T-helper 22 cell (primary cell): ENCODE data around the gene HPS4.

Source experiments
- DNase-seq: peaks from one replicate; pipeline ENCODE4 v3.0.0-alpha.2; 2020; ENCODE audit warnings: low read depth

HPS4 gene

DNA sequence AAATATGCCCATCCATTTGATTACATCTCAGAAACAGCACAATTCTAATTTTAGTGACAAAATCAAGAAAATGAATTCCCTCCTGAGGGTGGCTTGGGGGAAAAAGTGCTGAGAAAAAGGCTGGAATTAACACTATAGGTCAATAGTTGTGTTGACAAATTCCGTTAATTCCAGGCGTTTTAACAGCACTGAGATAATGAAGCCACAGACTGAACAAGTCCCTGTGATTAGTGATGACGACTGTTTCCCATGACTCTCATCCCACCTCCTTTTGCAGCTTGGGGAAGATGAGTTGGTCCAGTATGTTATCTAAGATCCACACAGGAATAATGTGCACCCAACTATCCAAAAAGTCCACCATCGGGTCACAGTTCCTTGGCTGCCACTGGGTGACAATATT is 12.9 kb upstream of the HPS4 start:
- no peak for DNase-seq

DNA sequence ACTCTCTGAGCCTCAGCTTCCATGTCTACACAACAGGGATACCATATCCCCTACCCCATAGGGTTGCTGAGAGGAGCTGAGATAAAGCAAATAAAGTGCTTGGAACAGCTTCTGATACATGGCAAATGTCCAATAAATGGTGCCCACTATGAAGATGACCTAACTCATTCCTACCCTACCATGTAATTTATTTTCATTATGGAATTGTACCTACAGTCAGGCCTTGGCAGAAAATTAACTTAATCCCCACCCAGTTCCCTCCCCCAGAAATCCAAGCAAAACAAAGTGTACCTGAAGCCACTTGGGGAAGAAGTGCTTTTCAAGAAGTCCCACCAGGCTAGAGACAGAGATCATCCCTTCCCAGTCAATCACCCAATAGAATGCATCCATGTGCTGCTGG is 10.9 kb upstream of the HPS4 start:
- no peak for DNase-seq

DNA sequence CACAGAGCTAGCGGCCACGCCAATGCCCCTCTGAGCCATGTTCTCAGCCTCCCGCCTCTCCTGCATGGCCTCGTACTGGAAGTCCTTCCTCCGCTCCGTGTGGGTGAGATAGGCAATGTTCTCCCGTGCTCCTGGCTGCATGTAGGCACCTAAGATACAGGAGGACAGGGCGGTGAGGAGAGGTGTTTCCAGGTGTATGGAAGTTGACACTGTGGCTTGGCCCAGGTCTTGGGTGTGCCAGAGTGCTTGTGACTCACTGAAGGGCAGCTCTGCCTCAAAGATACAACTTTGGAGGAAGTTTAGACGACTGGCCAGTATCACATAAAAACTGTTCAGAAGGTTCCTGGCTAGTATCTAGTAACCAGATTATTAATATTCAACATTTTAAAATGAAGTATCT is 8.6 kb upstream of the HPS4 start:
- DNase-seq: no peak

DNA sequence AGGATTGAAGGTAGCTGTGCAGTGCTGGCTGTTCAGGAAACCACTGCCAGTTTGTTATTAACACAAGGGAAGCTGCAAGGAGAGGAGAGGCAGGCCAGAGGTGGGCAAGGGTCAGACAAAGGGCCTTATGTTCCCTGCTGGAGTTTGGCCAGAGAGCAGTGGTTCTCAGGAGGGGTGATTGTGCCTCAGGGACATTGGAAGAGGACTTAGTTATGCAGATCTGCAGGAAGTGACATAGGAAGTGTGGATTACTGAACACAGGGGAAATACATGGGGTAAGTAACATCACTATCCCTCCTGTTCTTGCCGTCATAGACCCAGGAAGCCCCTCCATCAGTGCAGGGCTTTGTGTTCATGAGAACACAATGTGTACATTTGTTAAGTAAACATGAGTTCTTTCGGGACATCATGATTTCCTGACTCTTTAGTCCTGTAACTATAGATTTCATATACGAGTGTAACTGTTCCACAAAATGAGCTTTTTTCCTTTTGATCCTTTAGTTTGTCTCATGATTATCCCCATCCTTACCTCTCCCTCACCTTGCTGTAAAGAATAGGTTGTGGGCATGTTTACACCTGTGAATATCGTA is 6.0 kb upstream of the HPS4 start:
- DNase-seq: no peak

DNA sequence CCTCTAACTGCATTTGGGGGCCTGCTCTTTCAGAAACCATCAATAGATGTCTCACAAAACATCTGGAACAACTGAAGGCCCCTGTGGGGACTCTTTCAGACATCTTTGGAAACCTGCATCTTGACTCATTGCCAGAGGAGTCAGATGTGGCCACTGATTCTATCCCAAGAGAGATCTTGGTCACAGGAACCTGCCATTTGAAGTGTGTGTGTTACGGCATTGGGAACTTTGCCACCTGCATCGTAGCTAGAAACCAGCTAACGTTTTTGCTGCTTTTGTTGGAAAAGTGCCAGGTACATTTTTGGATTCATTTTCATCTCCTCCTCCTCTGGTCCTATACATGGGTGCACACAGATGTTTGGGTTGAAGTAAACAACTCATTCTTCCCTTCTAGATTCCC is 4.4 kb upstream of the HPS4 start:
- no peak for DNase-seq

DNA sequence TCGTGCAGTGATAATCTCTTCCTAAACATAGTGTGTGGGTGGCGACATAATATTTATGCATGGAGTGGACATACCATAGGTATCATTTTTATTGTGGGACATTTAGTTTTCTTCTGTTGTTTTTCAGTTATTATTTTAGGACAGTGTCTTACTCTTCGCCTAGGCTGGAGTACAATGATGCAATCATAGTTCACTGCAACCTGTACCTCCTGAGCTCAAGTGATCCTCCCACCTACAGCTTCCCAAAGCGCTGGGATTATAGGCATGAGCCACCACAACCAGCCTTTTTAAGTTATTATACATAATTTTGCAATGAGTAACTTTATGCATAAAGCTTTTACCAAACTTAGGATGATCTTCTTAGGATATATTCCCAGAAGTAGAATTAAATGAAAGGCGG is 2.8 kb upstream of the HPS4 start:
- DNase-seq: no peak

DNA sequence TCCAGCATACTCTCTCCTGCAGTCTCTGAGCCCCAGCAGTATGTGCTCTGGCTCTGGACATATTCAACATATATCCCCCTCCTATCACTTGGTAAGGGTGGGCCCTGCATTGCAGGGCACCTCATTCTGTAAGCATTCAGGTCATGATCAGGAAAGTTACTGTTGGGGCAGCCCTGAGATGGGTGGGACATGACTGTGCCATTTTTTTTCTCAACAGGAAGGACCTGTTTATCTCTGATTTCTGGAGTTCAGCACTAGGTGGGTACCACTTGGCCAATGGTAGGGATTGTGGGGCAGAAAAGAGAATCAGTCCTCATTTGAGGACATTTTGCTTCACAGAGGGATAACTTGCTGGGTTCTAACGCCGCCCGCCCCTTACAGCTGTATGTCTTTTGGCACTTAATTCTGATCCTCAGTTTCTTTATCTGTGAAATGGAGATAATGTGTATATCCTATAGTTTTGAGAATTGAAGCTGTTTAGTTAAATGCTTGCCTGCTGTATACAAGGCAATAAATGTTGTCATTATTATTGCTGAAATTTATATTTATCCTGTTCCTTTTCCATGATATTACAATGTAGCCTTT is 2.3 kb upstream of the HPS4 start:
- no peak for DNase-seq

DNA sequence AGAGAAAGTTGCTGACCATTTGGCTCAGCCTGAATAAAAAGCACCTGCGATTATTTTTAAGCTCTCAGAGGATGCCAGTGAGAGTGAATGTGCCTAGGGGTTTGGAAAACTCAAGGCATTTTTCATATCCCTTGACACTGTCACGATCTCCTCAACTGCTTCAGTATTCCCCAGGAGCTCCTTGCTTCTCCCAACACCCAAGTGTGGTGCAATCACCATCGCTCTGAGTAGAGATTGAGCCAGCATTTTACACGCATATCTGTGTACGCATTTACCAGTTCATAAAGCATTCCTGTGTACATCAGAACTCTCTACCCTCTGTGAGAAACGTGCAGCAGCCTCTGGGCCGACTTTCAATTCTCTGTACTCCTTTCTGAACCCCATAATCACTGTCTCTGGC is 1.4 kb upstream of the HPS4 start:
- no peak for DNase-seq

DNA sequence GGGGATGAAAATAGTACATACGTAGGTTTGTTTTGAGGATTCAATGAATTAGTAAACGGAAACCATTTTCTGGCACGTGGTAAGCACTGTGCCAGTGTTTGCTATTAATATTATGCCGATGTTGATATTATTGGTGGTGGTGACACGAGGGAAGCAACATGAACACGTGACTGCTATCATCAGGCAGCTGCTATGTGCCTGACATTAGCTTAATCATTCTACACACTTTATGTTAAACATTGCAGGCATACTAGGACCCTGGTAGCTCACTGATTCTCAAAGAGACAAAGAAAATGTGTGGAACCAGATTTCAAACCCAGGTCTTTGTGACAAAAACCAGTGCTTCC is 750 bp upstream of the HPS4 start:
- DNase-seq: peak; percentile 30

DNA sequence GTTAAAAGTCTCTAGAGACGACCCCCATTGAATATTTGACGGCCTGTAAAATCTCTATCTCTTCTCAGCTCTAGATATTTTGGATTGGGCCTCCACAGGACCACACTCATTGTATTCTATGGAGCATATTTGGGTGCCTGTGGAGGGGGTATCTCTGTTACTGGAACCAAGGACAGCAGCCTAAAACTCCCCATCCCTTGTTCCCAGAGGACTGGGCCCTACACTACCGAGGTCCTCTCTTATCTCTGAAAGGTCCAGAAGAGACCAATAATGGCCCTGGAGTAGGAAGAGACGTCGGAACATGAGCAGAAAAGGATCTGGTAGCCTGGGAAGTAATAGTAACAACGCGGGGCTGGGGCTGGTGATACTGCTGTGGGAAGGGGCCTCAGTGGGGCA is 542 bp downstream of the HPS4 start:
- DNase-seq: no peak

DNA sequence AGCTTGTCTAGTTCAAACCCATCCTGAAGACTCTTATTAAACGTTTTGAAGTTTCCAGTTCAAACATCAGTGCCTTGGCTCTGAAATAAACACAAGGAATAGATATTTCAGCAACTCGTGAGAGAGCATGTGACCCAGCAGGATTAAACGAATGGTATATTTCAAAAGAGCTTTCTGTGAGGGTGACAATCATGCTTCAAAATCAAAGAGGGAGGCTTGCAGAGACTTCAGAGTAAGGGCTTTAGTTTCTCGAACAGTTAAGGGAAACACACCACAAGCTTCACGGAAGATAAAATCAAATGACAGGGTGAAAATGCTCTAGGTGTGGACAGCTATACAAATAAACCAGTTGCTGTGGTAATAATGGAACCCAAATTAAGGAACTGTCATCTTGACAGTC is 1.4 kb downstream of the HPS4 start:
- DNase-seq: no peak

DNA sequence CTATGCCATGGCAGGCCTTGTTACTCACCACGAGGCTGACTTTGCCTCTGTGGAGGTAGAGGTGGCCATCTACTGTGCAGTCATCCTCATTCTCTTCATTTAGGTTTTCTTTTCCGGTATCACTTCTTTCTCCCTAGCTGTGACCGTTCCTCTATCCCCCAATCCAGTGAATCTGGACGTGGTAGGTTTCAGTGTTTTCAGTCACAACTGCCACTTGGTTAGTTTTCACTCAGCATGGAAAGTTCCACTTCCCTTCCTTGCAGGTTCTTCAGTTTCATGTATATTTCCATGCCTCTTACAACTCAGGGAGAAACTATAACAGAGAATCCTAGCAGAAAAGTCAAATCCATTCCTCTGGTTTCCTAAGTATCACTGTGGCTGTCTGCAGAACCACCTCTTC is 1.9 kb downstream of the HPS4 start:
- DNase-seq: no peak

DNA sequence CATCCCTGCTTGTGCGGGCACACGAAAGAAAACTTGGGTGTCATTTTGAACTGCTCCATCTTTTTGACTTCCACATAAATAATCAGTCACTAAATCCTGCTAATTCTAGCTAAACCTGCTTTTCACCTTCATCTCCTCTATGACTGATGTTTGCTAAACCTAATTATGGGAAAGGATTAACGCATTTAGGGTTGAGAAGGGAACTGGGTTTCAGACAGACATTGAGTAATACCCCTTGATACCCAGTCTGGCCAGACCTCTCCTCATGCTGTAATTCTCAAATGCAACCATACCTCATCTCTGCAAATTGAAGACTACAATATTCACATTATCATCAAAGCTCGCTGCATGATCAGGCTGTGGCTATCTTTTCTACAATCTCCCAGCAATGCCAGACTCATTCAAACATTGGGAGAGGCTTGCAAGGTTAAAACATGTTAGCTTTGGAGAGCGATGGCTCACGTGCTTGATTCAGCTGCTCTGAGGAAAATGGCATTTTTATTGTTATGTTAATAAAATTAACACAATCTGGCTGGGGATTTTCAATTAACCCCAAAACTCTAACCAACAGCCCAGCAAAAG is 2.4 kb downstream of the HPS4 start:
- no peak for DNase-seq

DNA sequence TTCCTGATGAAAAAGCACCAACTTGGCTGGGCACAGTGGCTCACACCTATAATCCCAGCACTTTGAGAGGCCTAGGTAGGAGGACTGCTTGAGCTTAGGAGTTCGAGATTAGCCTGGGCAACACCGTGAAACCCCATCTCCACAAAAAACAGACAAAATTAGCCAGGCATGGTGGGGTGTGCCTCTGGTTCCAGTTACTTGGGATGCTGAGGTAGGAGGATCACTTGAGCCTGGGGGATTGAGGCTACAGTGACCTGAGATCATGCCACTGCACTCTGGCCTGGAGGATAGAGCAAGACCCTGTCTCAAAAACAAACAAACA is 3.0 kb downstream of the HPS4 start:
- DNase-seq: no peak

DNA sequence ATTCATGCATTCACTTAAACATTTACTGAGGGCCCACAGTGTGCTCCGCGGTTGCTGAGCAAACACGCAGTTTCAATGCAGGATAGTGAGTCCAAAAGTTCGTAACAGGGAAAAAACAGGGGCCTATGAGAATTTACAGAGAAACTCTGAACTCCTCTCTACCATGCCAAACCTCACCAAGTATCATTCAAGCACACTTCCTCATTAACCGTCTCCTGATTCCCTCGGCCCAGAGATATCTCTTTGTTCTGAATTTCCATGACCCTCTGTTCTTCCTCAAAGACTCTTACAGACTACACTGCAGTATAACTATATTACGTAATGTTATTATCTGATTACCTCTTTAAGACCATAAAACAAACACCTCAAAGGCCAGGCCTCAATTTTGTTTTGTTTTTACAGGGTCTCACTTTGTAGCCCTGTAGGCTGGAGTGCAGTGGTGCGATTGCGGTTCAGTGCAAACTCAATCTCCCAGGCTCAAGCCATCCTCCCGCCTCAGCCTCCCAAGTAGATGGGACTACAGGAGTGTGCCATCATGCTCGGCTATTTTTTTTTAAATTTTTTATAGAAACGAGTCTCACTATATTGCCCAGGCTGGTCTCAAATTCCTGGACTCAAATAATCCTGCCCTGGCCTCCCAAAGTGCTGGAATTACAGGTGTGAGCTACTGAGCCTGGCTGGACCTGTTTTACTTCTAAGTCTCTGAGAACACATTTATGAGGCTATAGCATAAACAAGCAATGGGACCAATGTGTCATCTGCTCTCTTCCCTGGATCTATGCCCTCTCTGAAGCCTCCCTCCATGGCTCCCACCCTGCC is 3.6 kb downstream of the HPS4 start:
- no peak for DNase-seq

DNA sequence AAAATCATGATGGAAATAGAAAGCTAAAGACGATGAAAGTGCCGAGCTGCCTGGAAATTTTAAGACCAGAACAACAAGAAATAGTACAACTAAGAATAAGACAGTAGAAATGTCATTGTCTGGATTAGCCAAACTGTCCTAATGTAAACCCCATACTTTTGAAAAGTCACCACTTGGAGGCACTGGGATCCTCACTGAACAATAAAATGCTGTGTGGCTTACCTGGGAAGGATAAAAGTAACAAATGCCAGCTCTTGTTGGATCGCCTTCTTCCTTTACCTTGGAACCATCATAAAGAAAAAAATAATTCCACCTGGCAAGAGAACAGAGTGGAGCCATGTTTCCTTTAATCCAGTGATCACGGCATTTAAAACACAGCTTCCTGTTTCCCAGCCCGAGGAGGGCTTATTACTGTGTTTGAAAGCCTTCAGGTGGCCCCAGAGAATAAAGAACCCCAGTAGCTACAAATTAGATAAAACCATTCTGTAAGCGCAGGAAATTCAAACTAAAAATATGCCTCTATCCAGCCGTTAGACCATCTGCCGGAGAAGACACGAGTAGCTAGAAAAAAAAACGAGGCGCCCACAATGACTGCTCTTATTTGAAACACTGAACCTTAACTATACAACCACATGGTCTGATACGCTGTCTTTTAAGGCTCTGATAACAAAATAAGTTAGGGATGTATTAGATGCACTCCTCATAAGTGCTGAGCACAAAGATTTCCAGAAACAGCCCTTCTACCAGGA is 4.4 kb downstream of the HPS4 start:
- DNase-seq: no peak

DNA sequence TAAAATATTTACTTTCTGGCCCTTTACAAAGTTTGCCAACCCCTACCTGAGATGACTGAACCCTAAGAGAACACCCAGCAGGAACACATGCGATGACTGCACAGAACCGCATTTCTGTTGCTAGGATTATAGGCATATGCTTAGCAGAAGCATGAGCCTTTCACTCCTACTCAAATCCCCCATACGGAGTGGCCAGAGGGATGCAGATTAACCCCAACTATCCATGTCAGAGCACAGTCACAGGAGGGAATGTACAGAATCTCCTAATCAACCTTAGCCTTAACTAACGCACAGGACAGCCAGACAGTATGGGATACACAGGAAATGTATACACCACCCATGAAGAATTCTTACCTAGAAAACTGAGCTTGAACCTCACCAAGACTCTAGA is 6.2 kb downstream of the HPS4 start:
- DNase-seq: no peak

DNA sequence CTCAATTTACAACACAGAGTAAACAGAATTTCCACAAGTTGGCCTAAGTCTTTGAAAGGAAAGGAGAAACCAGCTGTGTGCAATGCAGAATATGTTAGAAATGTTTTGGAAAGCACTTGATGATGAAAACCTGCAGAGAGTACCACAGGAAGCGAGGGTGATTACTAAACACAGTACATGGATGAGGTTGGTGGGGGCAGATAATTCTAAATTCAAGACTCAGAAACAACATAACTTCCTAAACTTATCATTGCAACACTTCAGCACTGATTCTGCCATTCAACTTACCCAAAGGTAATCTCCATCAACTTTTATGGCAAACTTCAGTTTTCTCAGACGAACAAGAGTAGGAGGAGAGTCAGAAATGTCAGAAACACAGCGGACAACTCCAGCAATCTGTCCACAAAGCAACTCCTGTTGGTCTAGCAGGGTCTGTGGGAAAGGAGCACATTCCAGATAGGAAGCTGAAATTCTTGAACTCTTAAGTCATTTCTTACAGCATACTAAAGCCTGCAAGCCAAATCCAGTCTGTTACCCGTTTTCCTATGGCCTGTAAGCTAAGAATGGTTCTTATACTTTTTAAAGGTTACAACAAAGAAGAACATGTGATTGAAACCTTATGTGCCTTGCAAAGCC is 6.8 kb downstream of the HPS4 start:
- no peak for DNase-seq

DNA sequence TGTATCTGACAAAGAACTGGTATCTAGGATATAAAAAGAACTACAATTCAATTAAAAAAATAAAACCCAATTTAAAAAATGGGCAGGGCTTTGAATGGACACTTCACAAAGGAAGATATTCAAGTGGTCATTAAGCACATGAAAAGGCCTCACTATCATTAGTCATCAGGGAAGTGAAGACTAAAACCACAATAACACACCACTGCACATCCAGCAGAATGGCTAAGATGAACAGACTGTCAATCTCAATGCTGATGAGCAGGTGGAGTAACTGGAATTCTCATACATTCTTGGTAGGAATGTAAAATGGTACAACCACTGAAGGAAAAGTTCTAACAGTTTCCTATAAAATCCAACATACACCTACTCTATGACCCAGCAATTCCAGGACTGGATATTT is 8.9 kb downstream of the HPS4 start:
- DNase-seq: no peak

DNA sequence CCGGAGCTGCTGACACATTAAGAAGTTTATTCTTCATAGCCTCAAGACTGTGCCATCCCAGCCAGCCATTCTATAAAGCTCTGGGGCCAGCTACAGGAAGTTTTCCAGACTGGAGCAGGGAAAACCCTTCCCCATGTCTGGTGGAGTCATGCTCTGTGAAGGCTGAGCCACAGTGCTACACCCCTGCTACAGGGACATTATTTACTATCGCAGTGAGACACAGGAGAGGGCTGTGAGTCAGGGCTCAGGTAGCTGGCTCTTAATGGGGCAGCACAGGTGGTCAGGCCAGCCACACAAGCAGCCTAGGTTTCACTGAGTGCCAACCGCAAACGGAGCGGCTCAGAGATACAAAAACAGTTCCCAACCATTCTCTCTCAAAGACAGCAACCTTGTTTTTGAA is 12.1 kb downstream of the HPS4 start:
- no peak for DNase-seq

DNA sequence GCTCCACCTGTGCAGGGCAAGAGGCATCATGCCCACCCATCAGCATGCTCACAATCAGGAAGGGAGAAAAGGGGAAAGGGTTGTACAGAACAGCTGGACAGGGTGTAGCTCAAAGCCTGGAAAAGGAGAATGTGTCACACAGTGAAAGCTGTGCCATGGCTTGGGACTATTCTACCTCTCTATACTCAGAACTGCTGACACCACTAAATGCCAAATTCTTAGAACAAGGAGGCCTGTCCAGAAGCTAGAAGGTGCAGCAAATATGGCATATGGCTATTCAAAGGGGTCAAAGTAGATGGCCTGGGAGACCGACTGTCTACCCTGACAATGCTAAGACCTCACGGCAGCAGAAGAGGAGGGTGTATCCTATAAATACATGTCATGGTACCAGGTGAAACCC is 12.8 kb downstream of the HPS4 start:
- DNase-seq: no peak

DNA sequence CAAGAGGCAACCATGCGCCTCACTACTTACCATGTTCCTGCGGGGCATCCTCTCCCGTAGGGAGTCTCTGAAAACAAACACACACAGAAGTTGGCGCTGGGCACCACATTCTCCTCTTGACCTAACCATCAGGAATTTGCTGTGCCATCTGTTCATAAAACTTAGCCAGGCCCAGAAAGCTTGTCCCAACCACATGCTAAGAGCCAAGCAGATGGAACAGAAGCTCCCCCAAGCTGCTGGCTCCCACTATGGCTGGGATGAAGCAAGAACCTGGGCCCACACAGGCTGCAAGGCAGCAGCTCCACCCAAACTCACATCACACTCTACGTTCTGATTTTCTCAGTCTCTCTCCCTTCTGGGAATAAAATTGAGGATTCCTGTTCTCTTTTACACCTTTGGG is 17.4 kb downstream of the HPS4 start:
- no peak for DNase-seq

DNA sequence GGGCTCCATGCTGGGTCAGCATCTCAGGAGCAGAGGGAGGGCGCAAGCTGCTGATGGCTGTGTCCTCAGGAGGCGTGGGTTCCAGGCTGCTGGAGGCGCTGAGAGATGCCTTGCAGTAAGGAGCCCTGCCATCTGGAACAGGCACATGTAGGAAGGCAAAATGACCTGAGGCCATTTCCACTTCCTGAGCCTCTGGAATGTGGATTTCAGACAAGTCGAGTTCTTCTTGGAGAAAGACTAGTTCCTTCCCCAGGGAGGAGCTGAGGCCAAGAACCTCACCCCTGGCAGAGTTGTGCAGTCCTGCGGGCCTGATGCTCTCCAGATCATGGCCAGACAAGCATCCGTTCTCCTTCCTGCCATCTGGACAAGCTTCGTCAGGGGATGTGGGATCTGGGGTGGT is 19.3 kb downstream of the HPS4 start:
- no peak for DNase-seq
